NCI-H748 (cell line): Measurements from ENCODE around the gene PTPMT1.
"Not testable (repeated sequence)": the region's sequence is repeated elsewhere in the genome, so short reads cannot be mapped to it uniquely, and the experiment has no call there.

ENCODE experiments used
- DNase-seq: peaks from one replicate; lab custom pipeline; 2025; ENCODE audit not compliant: unreplicated experiment; lab: John Stamatoyannopoulos, UW

PTPMT1 gene

GRCh38 chr11:47565340-47566148 is at the start of gene PTPMT1:
TSS of gene PTPMT1 (plus strand) at chr11:47565599. CDS start at chr11:47565623, 24 bp downstream.
- peak; percentile 76 for DNase-seq

- no peak for DNase-seq
These were observed 49.2 kb upstream of the PTPMT1 start for GRCh38 chr11:47516155-47516554.

GRCh38 chr11:47516984-47517853 is 48.2 kb upstream of the PTPMT1 start:
- no peak for DNase-seq

GRCh38 chr11:47518212-47518964 is 47.0 kb upstream of the PTPMT1 start:
- DNase-seq = no peak

- DNase-seq = no peak
These were observed 41.7 kb upstream of the PTPMT1 start for GRCh38 chr11:47523490-47524225.

GRCh38 chr11:47524291-47524874 is 41.0 kb upstream of the PTPMT1 start:
- no peak for DNase-seq

GRCh38 chr11:47526032-47526431 is 39.4 kb upstream of the PTPMT1 start:
- not testable (repeated sequence) for DNase-seq

GRCh38 chr11:47527186-47527585 is 38.2 kb upstream of the PTPMT1 start:
- no peak for DNase-seq

GRCh38 chr11:47529951-47530350 is 35.4 kb upstream of the PTPMT1 start:
- no peak for DNase-seq

GRCh38 chr11:47530721-47531120 is 34.7 kb upstream of the PTPMT1 start:
- not testable (repeated sequence) for DNase-seq

- no peak for DNase-seq
These were observed 33.7 kb upstream of the PTPMT1 start for GRCh38 chr11:47531666-47532065.

- DNase-seq = no peak
These were observed 32.7 kb upstream of the PTPMT1 start for GRCh38 chr11:47532597-47533213.

- DNase-seq = no peak
These were observed 31.7 kb upstream of the PTPMT1 start for GRCh38 chr11:47533690-47534151.

GRCh38 chr11:47534704-47535251 is 30.6 kb upstream of the PTPMT1 start:
- no peak for DNase-seq

GRCh38 chr11:47536915-47537314 is 28.5 kb upstream of the PTPMT1 start:
- no peak for DNase-seq

- DNase-seq = peak; percentile 72
These were observed 26.4 kb upstream of the PTPMT1 start for GRCh38 chr11:47538741-47539565.

GRCh38 chr11:47539681-47540039 is 25.7 kb upstream of the PTPMT1 start:
- no peak for DNase-seq

- DNase-seq = no peak
These were observed 24.3 kb upstream of the PTPMT1 start for GRCh38 chr11:47541070-47541469.

GRCh38 chr11:47545298-47545697 is 20.1 kb upstream of the PTPMT1 start:
- DNase-seq = no peak
